PC-3 (cell line): Measurements from ENCODE around the gene ZSCAN2. TPM values are rescaled to one million over a fixed set of nuclear protein-coding genes. Genes with fewer than 3 reads are reported as not detected.

Experiments used
- ATAC-seq: fragments of 200-7000 bp; cut with Tn5 transposase; 2 replicates; pipeline ENCODE4 v1.9.1; 2020; ENCODE audit warnings: mild to moderate bottlenecking, moderate library complexity
- BruUV-seq: library from RNA; stranded (reverse); fragments of 400-500 nt; replicated peaks from 2 replicates; lab custom pipeline; 2021; lab: Mats Ljungman, UMichigan
- CTCF ChIA-PET: fragments of 300-600 bp; sonication (Branson Sonifier 250); formaldehyde crosslinking; loops from one replicate; lab custom pipeline; 2022; ENCODE audit warnings: antibody characterized with exemption; lab: Charles Lee
- POLR2A ChIA-PET: fragments of 300-600 bp; sonication (Branson Sonifier 250); formaldehyde crosslinking; loops from one replicate; lab custom pipeline; 2022; ENCODE audit warnings: antibody characterized with exemption; ENCODE audit not compliant: unreplicated experiment; lab: Charles Lee
- DNase-seq: peaks from one replicate; pipeline ENCODE4 v3.0.0-alpha.2; 2015
- H2AFZ ChIP-seq: fragments of 300-600 bp; sonication (generic); 2 replicates; pipeline ENCODE4 v1.6.0; 2016; ENCODE audit warnings: antibody characterized with exemption, low read length
- H3F3A ChIP-seq: fragments of 300-600 bp; sonication (generic); one replicate; pipeline ENCODE4 v1.6.0; 2017; ENCODE audit warnings: antibody characterized with exemption, low read length, control low read depth, mild to moderate bottlenecking; ENCODE audit not compliant: unreplicated experiment
- H3K27ac ChIP-seq: fragments of 300-600 bp; sonication (generic); 2 replicates; pipeline ENCODE4 v1.5.1; 2016; ENCODE audit warnings: mild to moderate bottlenecking, low read length
- H3K27me3 ChIP-seq: fragments of 300-600 bp; sonication (generic); 2 replicates; pipeline ENCODE4 v1.6.1; 2016; ENCODE audit warnings: low read length, mixed read lengths
- H3K36me3 ChIP-seq: fragments of 300-600 bp; sonication (generic); 2 replicates; pipeline ENCODE4 v1.6.1; 2016; ENCODE audit warnings: low read depth, mixed run types, low read length, mixed read lengths
- H3K4me1 ChIP-seq: fragments of 300-600 bp; sonication (generic); 2 replicates; pipeline ENCODE4 v1.5.1; 2016; ENCODE audit warnings: low read length; ENCODE audit not compliant: insufficient read depth
- H3K4me2 ChIP-seq: fragments of 300-600 bp; sonication (generic); 2 replicates; pipeline ENCODE4 v1.6.0; 2016; ENCODE audit warnings: low read length
- H3K4me3 ChIP-seq: fragments of 300-600 bp; sonication (generic); 2 replicates; pipeline ENCODE4 v1.5.1; 2016; ENCODE audit warnings: mild to moderate bottlenecking, low read length, mixed read lengths
- H3K79me2 ChIP-seq: fragments of 300-600 bp; sonication (generic); 2 replicates; pipeline ENCODE4 v1.6.1; 2017; ENCODE audit warnings: low read length, mixed read lengths
- H3K9ac ChIP-seq: fragments of 300-600 bp; sonication (generic); 2 replicates; pipeline ENCODE4 v1.6.0; 2016; ENCODE audit warnings: mild to moderate bottlenecking, low read length
- H3K9me2 ChIP-seq: fragments of 300-600 bp; sonication (generic); replicated peaks from 2 replicates; pipeline ENCODE4 v1.6.1; 2016; ENCODE audit warnings: mixed run types, low read length, mixed read lengths
- H3K9me3 ChIP-seq: fragments of 300-600 bp; sonication (generic); 2 replicates; pipeline ENCODE4 v1.6.1; 2016; ENCODE audit warnings: low read length, mixed read lengths
- H4K20me1 ChIP-seq: fragments of 300-600 bp; sonication (generic); 2 replicates; pipeline ENCODE4 v1.6.1; 2016; ENCODE audit warnings: low read length, mixed read lengths
- EZH2 ChIP-seq: fragments of 300-600 bp; sonication (generic); IDR thresholded peaks from one replicate; pipeline ENCODE4 v1.6.1; 2017; ENCODE audit warnings: antibody characterized with exemption, mild to moderate bottlenecking, low read length; ENCODE audit not compliant: unreplicated experiment
- EZH2phosphoT487 ChIP-seq: fragments of 300-600 bp; sonication (generic); IDR thresholded peaks from 2 replicates; pipeline ENCODE4 v1.6.1; 2018; ENCODE audit warnings: mild to moderate bottlenecking, antibody characterized with exemption, low read length, borderline replicate concordance
- intact Hi-C: fragments of 100-400 bp; cut with micrococcal nuclease; formaldehyde crosslinking; loops from 2 replicates; pipeline ENCODE4 v1.9.0; 2023
- total RNA-seq: library from RNA; depleted of rRNA; stranded (reverse); fragments of >200 nt; gene quantifications from 2 replicates; pipeline ENCODE4 v1.2.3, GENCODE V29; 2014
- TF ChIP-seq, protein P1 (sequence below): fragments of 300-600 bp; sonication (generic); conservative IDR thresholded peaks from 2 replicates; pipeline ENCODE4 v1.5.1; 2017; ENCODE audit warnings: antibody characterized with exemption, low read depth, mild to moderate bottlenecking, low read length

The ZSCAN2 gene
- total RNA-seq, 1 experiment from 2014 or later = 15.0 TPM

DNA sequence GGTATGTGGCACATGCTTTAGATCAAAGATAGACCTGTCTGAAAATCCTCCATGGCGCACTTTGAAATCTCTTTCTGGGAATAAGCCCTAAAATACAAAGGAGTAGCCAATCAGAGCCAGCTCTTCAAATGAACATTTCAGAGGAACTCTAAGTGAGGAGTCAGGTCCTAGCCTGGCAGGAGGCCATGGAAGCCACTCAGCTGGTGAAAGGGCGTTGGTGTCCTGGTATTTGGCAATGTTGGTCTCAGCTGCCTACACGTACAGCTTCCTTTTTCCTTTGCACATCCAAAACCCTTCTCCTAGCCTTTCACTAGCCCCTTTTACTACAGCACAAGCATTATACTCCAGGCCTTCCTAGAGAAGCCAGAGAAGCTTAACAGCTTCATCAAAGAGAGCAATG is 47.7 kb downstream of the ZSCAN2 start:
- Histone ChIP-seq H4K20me1 (no peaks in the 10 kb centered on the region), H3K27ac (no peak overlapping the region), H3F3A (no peaks in the 10 kb centered on the region), H3K4me3 (no peak overlapping the region), H3K9me2 (no peaks in the 10 kb centered on the region), H3K4me2 (no peak overlapping the region), H3K27me3 (no peaks in the 10 kb centered on the region), H3K9ac (no peak overlapping the region), H2AFZ (no peak overlapping the region), H3K9me3 (no peaks in the 10 kb centered on the region), H3K4me1 (peaks cover 16% of the 10 kb centered on the region), H3K79me2 (peaks cover 29% of the 10 kb centered on the region), H3K36me3 (peaks cover 51% of the 10 kb centered on the region)
- ATAC-seq (peak; percentile 48; the same call in 1 of the 2 replicates), DNase-seq (no peak)
- no peak for TF ChIP-seq EZH2
- TF ChIP-seq EZH2phosphoT487 = no peak
- TF ChIP-seq, protein P1, sequence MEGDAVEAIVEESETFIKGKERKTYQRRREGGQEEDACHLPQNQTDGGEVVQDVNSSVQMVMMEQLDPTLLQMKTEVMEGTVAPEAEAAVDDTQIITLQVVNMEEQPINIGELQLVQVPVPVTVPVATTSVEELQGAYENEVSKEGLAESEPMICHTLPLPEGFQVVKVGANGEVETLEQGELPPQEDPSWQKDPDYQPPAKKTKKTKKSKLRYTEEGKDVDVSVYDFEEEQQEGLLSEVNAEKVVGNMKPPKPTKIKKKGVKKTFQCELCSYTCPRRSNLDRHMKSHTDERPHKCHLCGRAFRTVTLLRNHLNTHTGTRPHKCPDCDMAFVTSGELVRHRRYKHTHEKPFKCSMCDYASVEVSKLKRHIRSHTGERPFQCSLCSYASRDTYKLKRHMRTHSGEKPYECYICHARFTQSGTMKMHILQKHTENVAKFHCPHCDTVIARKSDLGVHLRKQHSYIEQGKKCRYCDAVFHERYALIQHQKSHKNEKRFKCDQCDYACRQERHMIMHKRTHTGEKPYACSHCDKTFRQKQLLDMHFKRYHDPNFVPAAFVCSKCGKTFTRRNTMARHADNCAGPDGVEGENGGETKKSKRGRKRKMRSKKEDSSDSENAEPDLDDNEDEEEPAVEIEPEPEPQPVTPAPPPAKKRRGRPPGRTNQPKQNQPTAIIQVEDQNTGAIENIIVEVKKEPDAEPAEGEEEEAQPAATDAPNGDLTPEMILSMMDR = no peak
- ChIA-PET POLR2A (no interaction called here), CTCF (no interaction called here)
- intact Hi-C loops = no loop called here
- no TSS peak for BruUV-seq

DNA sequence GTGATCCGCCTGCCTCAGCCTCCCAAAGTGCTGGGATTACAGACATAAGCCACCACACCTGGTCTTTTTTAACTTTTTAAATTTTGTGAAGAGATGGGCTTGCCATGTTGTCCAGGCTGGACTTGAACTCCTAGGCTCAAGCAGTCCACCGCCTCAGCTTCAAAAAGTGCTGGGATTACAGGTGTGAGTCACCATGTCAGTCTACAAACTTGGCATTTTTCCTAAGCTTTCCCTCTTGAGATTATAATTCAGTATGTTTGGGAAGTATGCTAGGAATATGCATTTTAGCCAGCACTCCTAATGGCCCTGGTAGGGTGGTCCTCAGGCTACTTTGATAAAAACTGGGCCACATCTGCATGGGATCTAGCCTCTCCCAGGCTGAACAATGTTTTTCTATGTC is 48.9 kb downstream of the ZSCAN2 start:
- TF ChIP-seq, protein P1 = no peak
- TF ChIP-seq EZH2 (no peak), EZH2phosphoT487 (no peak)
- peaks cover 48% of the 10 kb centered on the region for H3K36me3 ChIP-seq
- no TSS peak for BruUV-seq

DNA sequence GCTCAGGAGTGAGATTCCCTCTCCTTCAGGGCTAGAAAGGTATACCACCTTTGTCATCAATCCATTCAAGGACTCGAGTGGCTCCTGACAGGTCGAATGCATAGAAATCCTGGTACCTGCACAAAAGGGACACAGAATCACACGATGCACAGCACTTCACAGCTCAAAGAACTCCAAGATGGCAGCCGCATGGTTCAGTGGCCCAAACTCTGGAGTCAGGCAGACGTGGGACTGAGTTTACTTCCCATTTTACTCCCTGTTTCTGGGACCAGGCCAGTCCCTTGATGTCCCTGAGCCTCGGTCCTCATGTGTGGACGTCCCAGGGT is 52.7 kb downstream of the ZSCAN2 start:
- ChIA-PET POLR2A (no interaction called here), CTCF (no interaction called here)
- no peaks in the 10 kb centered on the region for H3K27me3 ChIP-seq
- peaks cover 29% of the 10 kb centered on the region for H3K4me1 ChIP-seq
- H3K4me2 ChIP-seq = peak overlapping the region; percentile 98
- peaks cover 34% of the 10 kb centered on the region for H3K79me2 ChIP-seq
- H2AFZ ChIP-seq = peak overlapping the region; percentile 88
- H3F3A ChIP-seq = no peaks in the 10 kb centered on the region
- intact Hi-C loops = no loop called here
- no peak for ATAC-seq
- peak overlapping the region; percentile 91 for H3K4me3 ChIP-seq
- TF ChIP-seq, protein P1 = no peak
- TF ChIP-seq EZH2 = no peak
- no peak for TF ChIP-seq EZH2phosphoT487
- no TSS peak for BruUV-seq
- H4K20me1 ChIP-seq = no peaks in the 10 kb centered on the region
- no peak for DNase-seq
- H3K36me3 ChIP-seq = peaks cover 21% of the 10 kb centered on the region
- no peaks in the 10 kb centered on the region for H3K9me3 ChIP-seq
- H3K9me2 ChIP-seq = no peaks in the 10 kb centered on the region
- H3K9ac ChIP-seq = peak overlapping the region; percentile 96
- H3K27ac ChIP-seq = peak overlapping the region; percentile 59

More for the DNA sequence above, 48.9 kb downstream of the ZSCAN2 start:
- Histone ChIP-seq H3K79me2 (peaks cover 34% of the 10 kb centered on the region), H2AFZ (no peak overlapping the region), H3K4me1 (peaks cover 17% of the 10 kb centered on the region), H3K4me3 (no peak overlapping the region), H3K27ac (no peak overlapping the region), H3F3A (no peaks in the 10 kb centered on the region), H3K27me3 (no peaks in the 10 kb centered on the region), H3K9ac (no peak overlapping the region), H4K20me1 (no peaks in the 10 kb centered on the region), H3K9me2 (no peaks in the 10 kb centered on the region), H3K9me3 (no peaks in the 10 kb centered on the region), H3K4me2 (no peak overlapping the region)
- ChIA-PET POLR2A (no interaction called here), CTCF (no interaction called here)
- intact Hi-C loops = no loop called here
- peak; percentile 53 for DNase-seq
- no peak for ATAC-seq
